Right ventricle myocardium inferior (tissue), 1 donor: ENCODE results near the gene NOC4L. TPM values are rescaled to one million over a fixed set of nuclear protein-coding genes. Genes with fewer than 3 reads are reported as not detected.
A peak's percentile ranks its signal among the peaks of the same experiment; 100 is the strongest.

ENCODE experiments used
- ATAC-seq: fragments of 200-7000 bp; cut with Tn5 transposase; one replicate; pipeline ENCODE4 v1.9.1; 2020; ENCODE audit warnings: mild to moderate bottlenecking, moderate library complexity
- DNase-seq: peaks from one replicate; pipeline ENCODE4 v3.0.0; 2021; ENCODE audit errors: missing footprints
- intact Hi-C: fragments of 100-400 bp; cut with DNase I; formaldehyde crosslinking; loops from one replicate; pipeline ENCODE4 v1.11.0; 2022
- total RNA-seq: library from RNA; stranded (reverse); fragmentation: NEBNext Ultra II Directional; extraction: Animal tissue kit (Norgen Biotek cat#: 25700); gene quantifications from one replicate; pipeline ENCODE4 v1.2.1, GENCODE V29; 2021
- donor health status: DM: no; HTN: yes; CAD: no; lungs with severe emphysema.

Gene NOC4L
- total RNA-seq, 1 donor from 2014 or later, result 9.2 TPM

GRCh38 chr12:132199526-132200319 lies 55.5 kb downstream of the NOC4L start:
- no peak for ATAC-seq
- peak; percentile 63 for DNase-seq
- intact Hi-C loops, result no loop called here

GRCh38 chr12:132200800-132201199 lies 56.5 kb downstream of the NOC4L start:
- intact Hi-C loops, result no loop called here
- ATAC-seq, result no peak

DNA sequence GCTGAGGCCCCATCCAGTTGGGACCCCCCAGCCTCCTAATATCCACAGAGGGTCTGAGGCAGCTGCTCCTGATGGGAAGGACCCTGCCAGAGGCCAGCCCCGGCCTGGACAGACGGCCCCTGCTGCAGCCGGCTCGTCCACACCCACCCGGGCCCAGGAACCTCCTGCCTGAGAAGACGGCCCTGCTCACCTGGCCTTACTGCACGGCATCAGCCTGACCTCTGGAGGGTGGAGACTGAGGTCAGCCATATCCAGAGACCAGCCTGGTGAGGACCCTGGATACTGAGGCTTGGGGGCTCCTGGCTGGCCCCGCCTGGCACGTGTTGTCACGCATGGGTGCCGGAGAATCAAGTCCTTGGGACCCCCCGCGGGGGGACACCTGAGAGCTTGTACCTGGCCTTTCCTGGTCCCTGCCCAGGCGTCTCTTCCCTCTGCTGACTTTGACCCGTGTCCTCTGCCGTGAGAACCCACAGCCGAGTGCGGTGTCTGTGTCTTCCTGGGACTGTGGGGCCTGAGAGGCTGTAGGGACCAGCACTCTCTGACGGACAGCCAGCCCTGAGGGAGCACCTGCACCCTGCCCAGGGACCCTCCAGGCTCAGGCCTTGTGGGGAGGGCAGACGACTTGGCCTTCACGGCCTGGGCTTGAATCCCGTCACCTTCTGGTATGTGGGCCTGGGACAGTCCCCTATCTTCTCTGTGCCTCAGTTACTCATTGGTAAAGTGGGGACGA lies 57.3 kb downstream of the NOC4L start:
- intact Hi-C loops, result no loop called here
- ATAC-seq (no peak), DNase-seq (peak; percentile 61)

More at GRCh38 chr12:132200800-132201199, 56.5 kb downstream of the NOC4L start:
- DNase-seq, result no peak

Other genes with a start within 250 kb of the NOC4L start
- 49.3 TPM for gene ULK1, start 249.8 kb upstream of the NOC4L start, total RNA-seq
- 9.4 TPM for gene PUS1, start 215.2 kb upstream of the NOC4L start, total RNA-seq
- gene EP400, start 194.5 kb upstream of the NOC4L start, total RNA-seq, result 13.9 TPM
- gene DDX51, start 138 bp upstream of the NOC4L start, total RNA-seq, result 10.4 TPM
- not detected for gene GALNT9, start 185.1 kb downstream of the NOC4L start, total RNA-seq